Measurements from ENCODE around the gene VSIG4. TPM values are rescaled to one million over a fixed set of nuclear protein-coding genes. Genes with fewer than 3 reads are reported as not detected.
"Not testable (repeated sequence)": the region's sequence is repeated elsewhere in the genome, so short reads cannot be mapped to it uniquely, and the experiment has no call there.

VSIG4 gene
- total RNA-seq, 1 experiment from 2014 or later, result not detected

DNA sequence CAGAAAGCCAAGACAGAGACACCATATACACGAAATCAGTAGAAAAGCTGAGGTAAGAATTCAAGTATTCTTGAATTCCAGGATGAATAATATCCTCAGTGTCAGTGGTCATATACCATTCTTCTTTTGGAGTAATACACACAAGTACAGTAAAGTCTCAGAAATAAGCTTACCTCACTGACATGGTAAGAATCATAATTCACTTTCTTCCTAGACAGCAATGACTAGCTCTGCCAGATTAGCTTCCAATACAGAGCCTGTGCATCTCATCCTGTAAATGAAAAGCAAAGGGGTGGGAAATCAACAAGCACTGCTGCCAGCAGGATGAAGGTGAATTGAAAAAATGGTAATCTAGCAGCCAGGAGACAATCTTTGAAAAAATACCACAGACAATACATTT, 31.2 kb upstream of the VSIG4 start:
- H3K27me3 Mint-ChIP-seq (ENCODE audit: insufficient read depth, unreplicated experiment), result peaks cover 2% of the 10 kb centered on the region

GRCh38 chrX:66064261-66064660, 24.4 kb upstream of the VSIG4 start:
- no peaks in the 10 kb centered on the region for H3K27me3 ChIP-seq (replicated peaks; ENCODE audit: control insufficient read depth, insufficient read depth, low read length)
- H3K4me3 ChIP-seq (ENCODE audit: low read depth, low read length), result no peak overlapping the region
- H3K4me1 ChIP-seq, result no peaks in the 10 kb centered on the region
- no peaks in the 10 kb centered on the region for H3K4me1 Mint-ChIP-seq (ENCODE audit: low read depth, unreplicated experiment)
- no peak overlapping the region for H3K27ac Mint-ChIP-seq (ENCODE audit: unreplicated experiment)
- DNase-seq, result no peak
- peaks cover 10% of the 10 kb centered on the region for H3K9me3 Mint-ChIP-seq (ENCODE audit: unreplicated experiment)
- H3K36me3 Mint-ChIP-seq (ENCODE audit: insufficient read depth, unreplicated experiment), result no peaks in the 10 kb centered on the region
- intact Hi-C loops (cut with micrococcal nuclease; ENCODE audit: unreplicated experiment), result no loop called here
- H3K36me3 ChIP-seq (ENCODE audit: control insufficient read depth, insufficient read depth, low read length), result no peaks in the 10 kb centered on the region
- CTCF ChIA-PET, result no interaction called here
- no peak overlapping the region for H3K4me3 Mint-ChIP-seq (ENCODE audit: unreplicated experiment)
- H3K9me3 ChIP-seq, result no peaks in the 10 kb centered on the region
- BruUV-seq (replicated peaks), result no TSS peak
- no peak for TF ChIP-seq CTCF (IDR thresholded peaks at IDR 0.05; ENCODE audit: insufficient read depth in 1 of 2, low read depth in 1 of 2, low read length in 1 of 2, severe bottlenecking in 1 of 2, unreplicated experiment in 1 of 2)
- no peaks in the 10 kb centered on the region for H3K27me3 Mint-ChIP-seq (ENCODE audit: insufficient read depth, unreplicated experiment)
- POLR2A ChIA-PET, result no interaction called here

More for the DNA sequence above, 31.2 kb upstream of the VSIG4 start:
- Histone ChIP-seq H3K4me3 (ENCODE audit: low read depth, low read length) (no peak overlapping the region), H3K4me1 (no peaks in the 10 kb centered on the region), H3K9me3 (no peaks in the 10 kb centered on the region), H3K36me3 (ENCODE audit: control insufficient read depth, insufficient read depth, low read length) (no peaks in the 10 kb centered on the region), H3K27me3 (replicated peaks; ENCODE audit: control insufficient read depth, insufficient read depth, low read length) (no peaks in the 10 kb centered on the region)
- POLR2A ChIA-PET, result no interaction called here
- H3K27ac Mint-ChIP-seq (ENCODE audit: unreplicated experiment), result no peak overlapping the region
- BruUV-seq (replicated peaks), result no TSS peak
- DNase-seq, result no peak
- H3K4me1 Mint-ChIP-seq (ENCODE audit: low read depth, unreplicated experiment), result no peaks in the 10 kb centered on the region
- intact Hi-C loops (cut with micrococcal nuclease; ENCODE audit: unreplicated experiment), result no loop called here
- H3K9me3 Mint-ChIP-seq (ENCODE audit: unreplicated experiment), result no peaks in the 10 kb centered on the region
- CTCF ChIA-PET, result no interaction called here
- H3K4me3 Mint-ChIP-seq (ENCODE audit: unreplicated experiment), result no peak overlapping the region
- TF ChIP-seq CTCF (IDR thresholded peaks at IDR 0.05; ENCODE audit: insufficient read depth in 1 of 2, low read depth in 1 of 2, low read length in 1 of 2, severe bottlenecking in 1 of 2, unreplicated experiment in 1 of 2), result no peak
- H3K36me3 Mint-ChIP-seq (ENCODE audit: insufficient read depth, unreplicated experiment), result no peaks in the 10 kb centered on the region

- H3K4me1 ChIP-seq; H3K36me3 Mint-ChIP-seq (ENCODE audit: insufficient read depth, unreplicated experiment); CTCF ChIA-PET; H3K9me3 Mint-ChIP-seq (ENCODE audit: unreplicated experiment); H3K27me3 Mint-ChIP-seq (ENCODE audit: insufficient read depth, unreplicated experiment); H3K4me1 Mint-ChIP-seq (ENCODE audit: low read depth, unreplicated experiment); intact Hi-C loops (cut with micrococcal nuclease; ENCODE audit: unreplicated experiment); POLR2A ChIA-PET; H3K27ac Mint-ChIP-seq (ENCODE audit: unreplicated experiment); DNase-seq; BruUV-seq (replicated peaks); H3K4me3 Mint-ChIP-seq (ENCODE audit: unreplicated experiment); H3K4me3 ChIP-seq (ENCODE audit: low read depth, low read length); H3K36me3 ChIP-seq (ENCODE audit: control insufficient read depth, insufficient read depth, low read length); H3K27me3 ChIP-seq (replicated peaks; ENCODE audit: control insufficient read depth, insufficient read depth, low read length); H3K9me3 ChIP-seq: not testable (repeated sequence)
Measured at GRCh38 chrX:66057019-66057418, 17.1 kb upstream of the VSIG4 start.

- Mint-ChIP-seq H3K4me3 (ENCODE audit: unreplicated experiment) (no peak overlapping the region), H3K4me1 (ENCODE audit: low read depth, unreplicated experiment) (no peaks in the 10 kb centered on the region), H3K9me3 (ENCODE audit: unreplicated experiment) (no peaks in the 10 kb centered on the region), H3K27me3 (ENCODE audit: insufficient read depth, unreplicated experiment) (no peaks in the 10 kb centered on the region), H3K27ac (ENCODE audit: unreplicated experiment) (no peak overlapping the region), H3K36me3 (ENCODE audit: insufficient read depth, unreplicated experiment) (no peaks in the 10 kb centered on the region)
- no peaks in the 10 kb centered on the region for H3K9me3 ChIP-seq
- no TSS peak for BruUV-seq (replicated peaks)
- intact Hi-C loops (cut with micrococcal nuclease; ENCODE audit: unreplicated experiment), result no loop called here
- ChIA-PET POLR2A (no interaction called here), CTCF (no interaction called here)
- no peak for TF ChIP-seq CTCF (IDR thresholded peaks at IDR 0.05; ENCODE audit: insufficient read depth in 1 of 2, low read depth in 1 of 2, low read length in 1 of 2, severe bottlenecking in 1 of 2, unreplicated experiment in 1 of 2)
- DNase-seq, result no peak
- H3K36me3 ChIP-seq (ENCODE audit: control insufficient read depth, insufficient read depth, low read length), result no peaks in the 10 kb centered on the region
- H3K27me3 ChIP-seq (replicated peaks; ENCODE audit: control insufficient read depth, insufficient read depth, low read length), result no peaks in the 10 kb centered on the region
- H3K4me1 ChIP-seq, result no peaks in the 10 kb centered on the region
- no peak overlapping the region for H3K4me3 ChIP-seq (ENCODE audit: low read depth, low read length)
Measured at GRCh38 chrX:66054978-66055377, 15.1 kb upstream of the VSIG4 start.
